ENCODE measurements around the gene KCNJ6. TPM values are rescaled to one million over a fixed set of nuclear protein-coding genes. Genes with fewer than 3 reads are reported as not detected.

The KCNJ6 gene
- total and polyA plus RNA-seq, 2 experiments from 2014 or later: not detected

DNA sequence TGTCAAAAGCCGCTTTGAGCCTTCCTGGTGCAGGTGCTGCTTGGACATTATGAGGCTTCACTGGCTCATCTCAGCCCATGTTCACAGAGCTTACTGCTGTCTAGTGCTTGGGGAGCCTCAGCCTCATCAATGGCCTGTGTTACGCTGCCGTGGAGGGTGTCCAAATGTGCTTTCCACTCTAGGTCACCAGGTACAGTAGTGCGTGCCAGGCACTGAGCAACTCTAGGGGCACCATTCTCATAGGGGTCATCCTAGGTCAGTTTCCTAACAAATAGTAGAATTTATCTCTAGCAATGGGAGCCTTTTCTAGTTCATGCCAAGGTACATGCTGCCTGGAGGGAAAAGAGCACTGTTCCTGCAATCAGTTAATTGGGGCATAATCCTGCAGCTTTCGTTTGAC, 355.9 kb downstream of the KCNJ6 start:
- H3K27me3 ChIP-seq: no peaks in the 10 kb centered on the region
- peaks cover 20% of the 10 kb centered on the region for H3K4me1 ChIP-seq (ENCODE audit: low read depth)
- no peak overlapping the region for H3K27ac ChIP-seq
- no peak overlapping the region for H3K4me3 ChIP-seq
- DNase-seq (ENCODE audit: low read depth in 1 of 2, low spot score in 1 of 2): no peak
- no peak for TF ChIP-seq CTCF (IDR thresholded peaks at IDR 0.05; ENCODE audit: low read depth, low read length)
- H3K36me3 ChIP-seq: no peaks in the 10 kb centered on the region
- H3K9me3 ChIP-seq (ENCODE audit: low read depth): no peaks in the 10 kb centered on the region

DNA sequence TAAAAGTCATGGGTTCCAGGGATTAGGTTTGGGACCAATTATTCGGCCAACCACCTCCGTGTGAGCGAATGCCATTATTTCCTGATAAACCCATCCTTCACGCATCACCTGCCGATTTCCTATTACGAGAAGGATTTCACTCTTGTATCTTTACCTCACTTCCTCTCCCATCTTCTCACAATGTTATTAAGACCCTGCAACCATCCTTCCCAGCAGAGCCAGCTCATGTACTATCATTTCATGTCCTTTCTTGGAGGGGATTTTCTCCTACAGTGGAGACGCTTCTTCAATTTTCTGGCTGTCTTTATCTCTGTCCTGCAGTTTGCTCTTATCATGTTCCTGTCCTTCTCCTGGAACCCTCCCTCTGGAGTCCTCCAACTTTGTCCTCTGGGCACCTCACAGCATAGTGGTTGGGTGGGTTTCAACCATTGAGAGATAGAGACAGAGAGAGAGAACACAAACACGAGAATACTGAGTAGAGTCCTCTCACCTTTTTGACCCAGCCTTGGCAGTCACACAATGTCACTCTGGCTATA, 357.5 kb downstream of the KCNJ6 start:
- Histone ChIP-seq H3K27me3 (no peaks in the 10 kb centered on the region), H3K27ac (no peak overlapping the region), H3K4me1 (ENCODE audit: low read depth) (peaks cover 22% of the 10 kb centered on the region), H3K9me3 (ENCODE audit: low read depth) (no peaks in the 10 kb centered on the region), H3K4me3 (no peak overlapping the region), H3K36me3 (no peaks in the 10 kb centered on the region)
- DNase-seq (ENCODE audit: low read depth in 1 of 2, low spot score in 1 of 2): no peak
- TF ChIP-seq CTCF (IDR thresholded peaks at IDR 0.05; ENCODE audit: low read depth, low read length): no peak
